HEK293T (cell line): ENCODE results near the gene CHD9NB.
"Not testable (repeated sequence)": the region's sequence is repeated elsewhere in the genome, so short reads cannot be mapped to it uniquely, and the experiment has no call there.

Source experiments
- CTCF ChIA-PET: fragments of 350-600 bp; formaldehyde crosslinking; extraction: SDS; loops from one replicate; lab custom pipeline; 2021; ENCODE audit warnings: antibody characterized with exemption, inconsistent platforms; lab: Yijun Ruan, JAX
- POLR2A ChIA-PET: fragments of 350-600 bp; formaldehyde crosslinking; extraction: SDS; loops from one replicate; lab custom pipeline; 2020; ENCODE audit warnings: antibody characterized with exemption, inconsistent platforms; lab: Yijun Ruan, JAX
- DNase-seq: peaks from one replicate; pipeline ENCODE4 v3.0.0; 2012; ENCODE audit warnings: mixed read lengths; ENCODE audit errors: extremely low spot score
- ARNT ChIP-seq: fragments of 450-650 bp; IDR thresholded peaks from 2 replicates; pipeline ENCODE4 v1.6.1; 2017; ENCODE audit warnings: mild to moderate bottlenecking
- BHLHE40 ChIP-seq: fragments of 450-650 bp; IDR thresholded peaks from 2 replicates; pipeline ENCODE4 v1.6.1; 2016; ENCODE audit warnings: mild to moderate bottlenecking, moderate library complexity, borderline replicate concordance
- CTBP1 ChIP-seq: fragments of 450-650 bp; IDR thresholded peaks from 2 replicates; pipeline ENCODE4 v1.6.1; 2016; ENCODE audit warnings: borderline replicate concordance
- ELF4 ChIP-seq: fragments of 450-650 bp; IDR thresholded peaks from 2 replicates; pipeline ENCODE4 v1.6.1; 2017; ENCODE audit warnings: antibody characterized with exemption
- FOXA1 ChIP-seq: fragments of 450-650 bp; IDR thresholded peaks from 2 replicates; pipeline ENCODE4 v1.6.1; 2016; ENCODE audit warnings: mild to moderate bottlenecking
- FOXK2 ChIP-seq: fragments of 450-650 bp; IDR thresholded peaks from 2 replicates; pipeline ENCODE4 v1.6.1; 2016; ENCODE audit warnings: mild to moderate bottlenecking
- FOXM1 ChIP-seq: fragments of 450-650 bp; IDR thresholded peaks from 2 replicates; pipeline ENCODE4 v1.6.1; 2017; ENCODE audit warnings: mild to moderate bottlenecking, borderline replicate concordance
- HDGF ChIP-seq: fragments of 450-650 bp; IDR thresholded peaks from 2 replicates; pipeline ENCODE4 v1.6.1; 2017; ENCODE audit warnings: antibody characterized with exemption, borderline replicate concordance
- L3MBTL2 ChIP-seq: fragments of 450-650 bp; conservative IDR thresholded peaks from 2 replicates; pipeline ENCODE4 v1.6.1; 2016; ENCODE audit warnings: mild to moderate bottlenecking
- LEF1 ChIP-seq: fragments of 450-650 bp; IDR thresholded peaks from 2 replicates; pipeline ENCODE4 v1.6.1; 2017; ENCODE audit warnings: mild to moderate bottlenecking, borderline replicate concordance
- NFRKB ChIP-seq: fragments of 450-650 bp; IDR thresholded peaks from 2 replicates; pipeline ENCODE4 v1.6.1; 2016; ENCODE audit warnings: mild to moderate bottlenecking, moderate library complexity
- SP1 ChIP-seq: fragments of 450-650 bp; IDR thresholded peaks from 2 replicates; pipeline ENCODE4 v1.6.1; 2017
- SUZ12 ChIP-seq: fragments of 450-650 bp; IDR thresholded peaks from 2 replicates; pipeline ENCODE4 v1.6.1; 2016; ENCODE audit warnings: mild to moderate bottlenecking
- TARDBP ChIP-seq: fragments of 450-650 bp; IDR thresholded peaks from 2 replicates; pipeline ENCODE4 v1.6.1; 2016
- ZNF384 ChIP-seq: fragments of 450-650 bp; IDR thresholded peaks from 2 replicates; pipeline ENCODE4 v1.6.1; 2016
- TF ChIP-seq, protein P1 (sequence below): fragments of 450-650 bp; IDR thresholded peaks from 2 replicates; pipeline ENCODE4 v1.6.1; 2016

The CHD9NB gene

GRCh38 chr16:53045341-53046220 is 7.1 kb downstream of the CHD9NB start:
- POLR2A ChIA-PET = no interaction called here
- CTCF ChIA-PET = interaction anchor here (0.9 kb wide), 1 partner anchor 12 kb away, joined by 3 read pairs; no protein-coding TSS in a partner anchor
- TF ChIP-seq TARDBP (no peak), NFRKB (no peak), CTBP1 (no peak), LEF1 (no peak), ELF4 (no peak), SUZ12 (no peak), ARNT (no peak), HDGF (no peak), L3MBTL2 (no peak), BHLHE40 (no peak), FOXM1 (no peak), FOXA1 (no peak), FOXK2 (no peak), ZNF384 (no peak), SP1 (no peak)
- TF ChIP-seq, protein P1, sequence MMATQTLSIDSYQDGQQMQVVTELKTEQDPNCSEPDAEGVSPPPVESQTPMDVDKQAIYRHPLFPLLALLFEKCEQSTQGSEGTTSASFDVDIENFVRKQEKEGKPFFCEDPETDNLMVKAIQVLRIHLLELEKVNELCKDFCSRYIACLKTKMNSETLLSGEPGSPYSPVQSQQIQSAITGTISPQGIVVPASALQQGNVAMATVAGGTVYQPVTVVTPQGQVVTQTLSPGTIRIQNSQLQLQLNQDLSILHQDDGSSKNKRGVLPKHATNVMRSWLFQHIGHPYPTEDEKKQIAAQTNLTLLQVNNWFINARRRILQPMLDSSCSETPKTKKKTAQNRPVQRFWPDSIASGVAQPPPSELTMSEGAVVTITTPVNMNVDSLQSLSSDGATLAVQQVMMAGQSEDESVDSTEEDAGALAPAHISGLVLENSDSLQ = no peak
- no peak for DNase-seq

GRCh38 chr16:53043986-53044601 is 8.6 kb downstream of the CHD9NB start:
- ChIA-PET CTCF (no interaction called here), POLR2A (no interaction called here)
- TF ChIP-seq FOXA1 = no peak
- TF ChIP-seq FOXK2 = no peak
- TF ChIP-seq SP1 = no peak
- no peak for TF ChIP-seq CTBP1
- no peak for TF ChIP-seq ELF4
- no peak for TF ChIP-seq LEF1
- TF ChIP-seq NFRKB = no peak
- no peak for TF ChIP-seq ZNF384
- no peak for TF ChIP-seq HDGF
- no peak for TF ChIP-seq SUZ12
- TF ChIP-seq TARDBP = no peak
- no peak for TF ChIP-seq L3MBTL2
- peak; percentile 30 for DNase-seq

DNA sequence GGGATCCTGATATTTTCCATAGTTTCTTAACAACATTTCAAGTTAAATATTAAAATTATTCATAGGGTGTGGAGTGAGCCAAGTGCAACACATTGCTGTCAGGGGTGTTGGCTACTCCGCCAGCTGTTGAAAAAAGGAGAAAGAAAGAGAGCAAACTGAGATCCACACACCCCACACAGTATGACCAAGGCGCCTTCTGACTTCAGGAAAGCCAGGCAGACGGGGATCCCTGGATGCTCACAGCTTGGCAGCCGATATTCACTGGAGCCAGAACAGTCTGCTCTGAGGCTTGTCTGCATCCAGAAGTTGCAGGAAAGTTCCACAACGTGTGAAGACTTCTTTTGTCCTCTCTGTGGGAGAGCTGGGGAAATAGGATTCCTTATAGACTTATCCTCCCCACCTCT is 9.3 kb downstream of the CHD9NB start:
- POLR2A ChIA-PET = no interaction called here
- DNase-seq = no peak
- CTCF ChIA-PET = interaction anchor here (0.7 kb wide), 1 partner anchor 946 kb away, joined by 3 read pairs; no protein-coding TSS in a partner anchor
- TF ChIP-seq BHLHE40 = no peak
- no peak for TF ChIP-seq ELF4
- TF ChIP-seq FOXM1 = no peak
- no peak for TF ChIP-seq L3MBTL2
- TF ChIP-seq FOXK2 = no peak
- no peak for TF ChIP-seq SP1
- TF ChIP-seq, protein P1 = no peak
- TF ChIP-seq ARNT = no peak
- TF ChIP-seq ZNF384 = no peak
- no peak for TF ChIP-seq SUZ12
- no peak for TF ChIP-seq CTBP1

DNA sequence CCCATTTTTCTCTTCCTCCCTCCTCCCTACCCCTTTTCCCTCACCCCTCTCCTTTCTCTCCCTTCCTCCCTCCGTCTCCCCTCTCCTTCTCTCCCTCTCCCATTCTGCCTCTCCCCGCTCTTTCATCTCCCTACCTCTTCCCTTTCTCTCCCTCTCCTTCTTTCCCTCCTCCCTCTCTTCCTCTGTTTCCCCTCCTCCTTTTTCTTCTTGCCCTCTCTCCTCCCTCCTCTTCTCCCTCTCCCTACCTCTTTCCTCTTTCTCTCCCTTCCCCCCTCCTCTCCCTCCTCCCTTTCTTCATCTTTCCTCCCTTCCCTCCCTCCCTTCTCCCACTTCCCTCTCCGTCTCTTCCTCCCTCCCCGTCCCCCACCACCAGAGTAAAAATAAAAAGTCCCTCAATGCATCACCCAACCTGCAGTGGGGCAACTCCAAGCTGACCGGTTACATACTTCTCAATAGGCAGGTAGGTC is 10.4 kb downstream of the CHD9NB start:
- TF ChIP-seq SUZ12 (no peak), L3MBTL2 (no peak), LEF1 (no peak)
- ChIA-PET CTCF (no interaction called here), POLR2A (no interaction called here)
- DNase-seq = no peak

DNA sequence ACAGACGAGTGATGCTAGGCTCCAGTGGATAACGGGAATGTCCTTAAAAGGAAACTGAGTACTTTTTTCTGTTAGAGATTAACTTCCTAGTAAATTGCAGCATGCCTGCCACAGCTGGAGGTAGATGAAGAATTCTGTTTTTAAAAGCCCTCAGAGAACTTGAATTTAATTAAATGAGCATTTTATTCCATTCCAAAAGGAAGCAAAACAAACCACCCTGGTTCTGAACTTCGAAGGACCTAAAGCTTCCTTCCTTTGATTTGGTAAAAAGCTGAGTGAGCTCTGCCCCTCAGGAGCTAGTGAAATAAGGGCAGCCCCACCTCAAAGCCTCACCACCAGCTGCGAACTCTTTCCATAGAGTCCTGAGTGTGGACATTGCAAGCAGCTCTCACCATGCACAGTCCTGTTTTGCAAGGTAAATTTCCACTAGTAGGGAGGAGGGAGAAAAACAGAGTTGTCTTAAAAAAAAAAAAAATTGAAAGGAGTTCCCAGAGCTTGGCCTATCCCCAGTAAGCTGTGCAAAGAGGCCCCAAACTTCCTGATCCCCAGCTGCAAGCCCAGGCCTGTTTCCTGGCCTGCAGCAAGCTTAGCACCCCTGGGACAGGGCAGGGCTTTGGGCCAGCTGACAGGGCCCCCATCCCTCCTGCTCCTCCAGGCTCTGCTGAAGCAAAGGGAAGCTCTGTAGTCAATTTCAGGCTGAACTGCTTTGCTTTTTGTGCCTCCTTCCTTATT is 11.2 kb downstream of the CHD9NB start:
- CTCF ChIA-PET = interaction anchor here (0.6 kb wide), 1 partner anchor 1597 kb away, joined by 3 read pairs; no protein-coding TSS in a partner anchor
- no peak for TF ChIP-seq SUZ12
- TF ChIP-seq BHLHE40 = no peak
- TF ChIP-seq, protein P1 = no peak
- TF ChIP-seq NFRKB = no peak
- TF ChIP-seq SP1 = no peak
- TF ChIP-seq FOXM1 = no peak
- DNase-seq = no peak
- POLR2A ChIA-PET = no interaction called here

GRCh38 chr16:53040788-53041187 is 11.9 kb downstream of the CHD9NB start:
- ChIA-PET CTCF (interaction anchor here (0.6 kb wide), 1 partner anchor 1596 kb away, joined by 3 read pairs; no protein-coding TSS in a partner anchor), POLR2A (no interaction called here)

DNA sequence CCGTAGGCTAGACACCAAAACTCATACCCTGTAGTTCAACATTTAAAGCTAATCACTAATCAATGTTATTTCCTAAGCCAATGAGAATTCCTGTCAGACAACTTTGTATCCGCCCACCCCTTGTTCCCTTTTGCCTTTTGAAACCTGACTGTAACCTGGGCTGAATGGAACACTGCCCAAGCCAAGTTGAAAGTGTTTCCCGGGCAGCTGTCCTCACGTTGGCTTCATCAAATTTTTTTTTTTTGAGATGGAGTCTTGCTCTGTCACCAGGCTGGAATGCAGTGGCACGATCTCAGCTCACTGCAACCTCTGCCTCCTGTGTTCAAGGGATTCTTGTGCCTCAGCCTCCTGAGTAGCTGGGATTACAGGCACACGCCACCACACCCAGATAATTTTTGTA is 16.0 kb downstream of the CHD9NB start:
- CTCF ChIA-PET, POLR2A ChIA-PET: not testable (repeated sequence)

More at GRCh38 chr16:53040788-53041187, 11.9 kb downstream of the CHD9NB start:
- DNase-seq = no peak
- TF ChIP-seq ZNF384 (no peak), ELF4 (no peak), TARDBP (no peak), ARNT (no peak)

More for the DNA sequence above, 16.0 kb downstream of the CHD9NB start:
- DNase-seq = not testable (repeated sequence)
